Prostate gland (tissue), 2 donors: ENCODE data around the gene SEMA6D. TPM values are rescaled to one million over a fixed set of nuclear protein-coding genes. Genes with fewer than 3 reads are reported as not detected.

Experiments
- DNase-seq: peaks from one replicate; pipeline ENCODE4 v3.0.0-alpha.2; 2019; ENCODE audit warnings: low spot score
- H3K27ac ChIP-seq, 2 donors: fragments of 200-600 bp; sonication (generic); 2 replicates each; pipeline ENCODE4 v1.5.1; 2017 to 2019
- H3K27me3 ChIP-seq: fragments of 200-600 bp; sonication (generic); replicated peaks from 2 replicates; pipeline ENCODE4 v1.5.1; 2019; ENCODE audit not compliant: insufficient read depth
- H3K36me3 ChIP-seq, 2 donors: fragments of 200-600 bp; sonication (generic); 1 replicate in 1 of 2; 2 replicates in 1 of 2; pipeline versions ENCODE4 v1.5.1 to v1.8.1; 2017 to 2019
- H3K4me1 ChIP-seq: fragments of 200-600 bp; sonication (generic); replicated peaks from 2 replicates; pipeline ENCODE4 v1.5.1; 2019
- H3K4me3 ChIP-seq, 2 donors: fragments of 200-600 bp; sonication (generic); 2 replicates each; pipeline ENCODE4 v1.5.1; 2017 to 2019
- H3K9me3 ChIP-seq: fragments of 200-600 bp; sonication (generic); 2 replicates; pipeline ENCODE4 v1.5.1; 2017
- CTCF ChIP-seq, 4 experiments: fragments of 200-600 bp in 2 of 4; fragments of 450-650 bp in 2 of 4; sonication (generic) in 2 of 4; IDR thresholded peaks; 1 replicate in 3 of 4; 2 replicates in 1 of 4; pipeline ENCODE4 v1.5.1; 2016 to 2019; ENCODE audit warnings: antibody characterized with exemption in 4 of 4, mild to moderate bottlenecking in 2 of 4, moderate library complexity in 2 of 4
- POLR2A ChIP-seq: fragments of 450-650 bp; IDR thresholded peaks from one replicate; pipeline ENCODE4 v1.6.1; 2016; ENCODE audit warnings: antibody characterized with exemption, mild to moderate bottlenecking
- POLR2AphosphoS5 ChIP-seq: sonication (generic); formaldehyde crosslinking; IDR thresholded peaks from one replicate; pipeline ENCODE4 v1.6.1; 2017; ENCODE audit warnings: antibody characterized with exemption
- WGBS: methylation state at CpG from one replicate; pipeline ENCODE4 v1.1.5; 2018; 5-methylcytosine and 5-hydroxymethylcytosine counted together
- intact Hi-C: fragments of 100-400 bp; cut with DNase I; formaldehyde crosslinking; loops from one replicate; pipeline ENCODE4 v1.14.2; 2022
- total RNA-seq, 2 donors: library from RNA; depleted of rRNA; stranded (reverse); fragments of >200 nt; gene quantifications; one replicate each; pipeline ENCODE4 v1.1.0, GENCODE V29; 2016

Gene SEMA6D
- total RNA-seq, 2 donors from 2014 or later = 9.8 to 18.1 TPM

- no peaks in the 10 kb centered on the region for H3K36me3 ChIP-seq
- H3K27me3 ChIP-seq = no peaks in the 10 kb centered on the region
- intact Hi-C loops = no loop called here
- H3K4me1 ChIP-seq = no peaks in the 10 kb centered on the region
- H3K27ac ChIP-seq = no peak overlapping the region
- 93% methylated on average over 4 of the region's 4 CpGs for WGBS
- TF ChIP-seq POLR2A = no peak
- DNase-seq = no peak
- H3K4me3 ChIP-seq = no peak overlapping the region
- H3K9me3 ChIP-seq = no peaks in the 10 kb centered on the region
Observed at GRCh38 chr15:47725051-47725450, 7.7 kb downstream of the SEMA6D start.

- H3K4me3 ChIP-seq = no peak overlapping the region
- no peak overlapping the region for H3K27ac ChIP-seq
- no peaks in the 10 kb centered on the region for H3K36me3 ChIP-seq
- WGBS = 44% methylated on average over 6 of the region's 6 CpGs
- intact Hi-C loops = no loop called here
- no peak for TF ChIP-seq POLR2A
- TF ChIP-seq CTCF (IDR thresholded peaks at IDR 0.05) = no peak
- no peak for TF ChIP-seq POLR2AphosphoS5
- no peaks in the 10 kb centered on the region for H3K9me3 ChIP-seq
- H3K4me1 ChIP-seq = no peaks in the 10 kb centered on the region
- no peak for DNase-seq
- no peaks in the 10 kb centered on the region for H3K27me3 ChIP-seq
Observed at GRCh38 chr15:47725906-47726305, 8.6 kb downstream of the SEMA6D start.

- Histone ChIP-seq H3K4me1 (no peaks in the 10 kb centered on the region), H3K9me3 (no peaks in the 10 kb centered on the region), H3K27ac (no peak overlapping the region), H3K27me3 (no peaks in the 10 kb centered on the region), H3K4me3 (no peak overlapping the region), H3K36me3 (no peaks in the 10 kb centered on the region)
- intact Hi-C loops = no loop called here
- DNase-seq = no peak
- TF ChIP-seq CTCF (IDR thresholded peaks at IDR 0.05) = no peak
- no peak for TF ChIP-seq POLR2AphosphoS5
- TF ChIP-seq POLR2A = no peak
- 32% methylated on average over 1 of the region's 1 CpG for WGBS
Observed at GRCh38 chr15:47726399-47726823, 9.1 kb downstream of the SEMA6D start.

GRCh38 chr15:47727137-47727536 lies 9.8 kb downstream of the SEMA6D start:
- Histone ChIP-seq H3K9me3 (no peaks in the 10 kb centered on the region), H3K4me3 (no peak overlapping the region), H3K36me3 (no peaks in the 10 kb centered on the region), H3K27ac (no peak overlapping the region), H3K4me1 (no peaks in the 10 kb centered on the region), H3K27me3 (no peaks in the 10 kb centered on the region)
- intact Hi-C loops = no loop called here
- TF ChIP-seq CTCF (IDR thresholded peaks at IDR 0.05) (no peak), POLR2AphosphoS5 (no peak), POLR2A (no peak)
- no peak for DNase-seq
- WGBS = 86% methylated on average over 4 of the region's 4 CpGs

GRCh38 chr15:47727676-47728075 lies 10.4 kb downstream of the SEMA6D start:
- Histone ChIP-seq H3K36me3 (no peaks in the 10 kb centered on the region), H3K4me3 (no peak overlapping the region), H3K4me1 (no peaks in the 10 kb centered on the region), H3K27me3 (no peaks in the 10 kb centered on the region), H3K27ac (no peak overlapping the region), H3K9me3 (no peaks in the 10 kb centered on the region)
- intact Hi-C loops = no loop called here
- no peak for TF ChIP-seq POLR2AphosphoS5
- no peak for TF ChIP-seq POLR2A
- TF ChIP-seq CTCF (IDR thresholded peaks at IDR 0.05) = no peak
- WGBS = 93% methylated on average over 5 of the region's 5 CpGs
- no peak for DNase-seq
